Measurements from ENCODE around the gene ARSK. TPM values are rescaled to one million over a fixed set of nuclear protein-coding genes. Genes with fewer than 3 reads are reported as not detected.

Gene ARSK
- total and polyA plus RNA-seq, 2 of the 13 experiments (the other 11 are each of a cell fraction or from before 2014, with no cell fraction given): 7.9 TPM

GRCh38 chr5:95524423-95524822 lies 30.5 kb upstream of the ARSK start (continued):
- TF ChIP-seq ZNF510 (CRISPR knock-in tag; IDR thresholded peaks at IDR 0.05; ENCODE audit: low read depth) (no peak), ZBTB46 (CRISPR knock-in tag; IDR thresholded peaks at IDR 0.05; ENCODE audit: borderline replicate concordance) (no peak), ZNF746 (CRISPR knock-in tag; IDR thresholded peaks at IDR 0.05) (no peak), HBP1 (CRISPR knock-in tag; IDR thresholded peaks at IDR 0.05; ENCODE audit: low read depth) (no peak), KDM2A (CRISPR knock-in tag; IDR thresholded peaks at IDR 0.05; ENCODE audit: borderline replicate concordance, low read depth) (no peak), ZSCAN31 (CRISPR knock-in tag; IDR thresholded peaks at IDR 0.05; ENCODE audit: low read depth) (no peak), ZSCAN22 (CRISPR knock-in tag; IDR thresholded peaks at IDR 0.05) (no peak), DNMT1 (CRISPR knock-in tag; IDR thresholded peaks at IDR 0.05) (no peak), RNF2 (conservative IDR thresholded peaks at IDR 0.05; ENCODE audit: low read depth) (no peak), KLF13 (CRISPR knock-in tag; IDR thresholded peaks at IDR 0.05) (no peak)

- ATAC-seq (no peak), DNase-seq (ENCODE audit: low spot score) (no peak), FAIRE-seq (no peak)
- Histone ChIP-seq H3K4me1 (ENCODE audit: insufficient read depth, low read length) (no peaks in the 10 kb centered on the region), H3K4me3 (replicated peaks in 1 of 3; ENCODE audit: insufficient read depth in 1 of 3, low read depth in 2 of 3, low read length in 3 of 3) (no peak overlapping the region), H3K27me3 (ENCODE audit: control insufficient read depth in 1 of 2, insufficient read depth in 2 of 2, low read length in 2 of 2) (no peaks in the 10 kb centered on the region), H4K20me1 (ENCODE audit: insufficient read depth, low read length) (no peaks in the 10 kb centered on the region), H2AFZ (ENCODE audit: low read length) (no peak overlapping the region), H3K27ac (ENCODE audit: extremely low read length, insufficient read depth, low read length) (no peak overlapping the region), H3K9ac (ENCODE audit: insufficient read depth, low read depth, low read length) (no peak overlapping the region), H3K79me2 (ENCODE audit: insufficient read depth, low read length) (no peaks in the 10 kb centered on the region), H3K9me3 (ENCODE audit: low read length) (no peaks in the 10 kb centered on the region), H3K36me3 (replicated peaks in 1 of 2; ENCODE audit: control insufficient read depth in 1 of 2, insufficient read depth in 2 of 2, low read length in 2 of 2) (peaks cover 15 to 43% of the 10 kb centered on the region in 2 experiments), H3K4me2 (ENCODE audit: low read depth, low read length) (no peak overlapping the region)
- CTCF ChIA-PET (ENCODE audit: low intra/inter-chr PET ratio, low total read pairs): no interaction called here
- no TSS peak for BruUV-seq (replicated peaks)
- TF ChIP-seq SALL1 (CRISPR knock-in tag; IDR thresholded peaks at IDR 0.05) (no peak), ATF5 (CRISPR knock-in tag; IDR thresholded peaks at IDR 0.05; ENCODE audit: low read depth) (no peak), ZNF34 (CRISPR knock-in tag; IDR thresholded peaks at IDR 0.05; ENCODE audit: borderline replicate concordance) (no peak), ZNF121 (CRISPR knock-in tag; IDR thresholded peaks at IDR 0.05) (no peak)
- POLR2A ChIA-PET: no interaction called here
- in situ Hi-C loops (cut with HindIII; ENCODE audit: extremely low pct_ligation_motif_present, low pct_unique_long_range_greater_than_20kb) (no loop called here), intact Hi-C loops (cut with micrococcal nuclease; ENCODE audit: unreplicated experiment) (no loop called here)
- WGBS (ENCODE audit: low lambda C conversion rate): 98% methylated on average over 2 of the region's 2 CpGs
These were observed 28.0 kb upstream of the ARSK start for GRCh38 chr5:95526871-95527270.

All from HepG2 (cell line).